Adrenal gland (tissue), 12 donors: ENCODE data around the gene ATG9A. TPM values are rescaled to one million over a fixed set of nuclear protein-coding genes. Genes with fewer than 3 reads are reported as not detected.

Experiments used
- DNase-seq, 7 donors: peaks; one replicate each; pipeline ENCODE4 v3.0.0-alpha.2; 2019 to 2020
- H3K27ac ChIP-seq, 5 donors: fragments of 200-600 bp; sonication (generic) in 4 of 5; 1 replicate in 3 of 5; 2 replicates in 2 of 5; pipeline versions ENCODE4 v1.5.1 to v1.8.0; 2016 to 2020; ENCODE audit warnings: mild to moderate bottlenecking in 1 of 5
- H3K27me3 ChIP-seq: fragments of 200-600 bp; 2 replicates; pipeline ENCODE4 v1.8.0; 2021
- H3K36me3 ChIP-seq, 2 donors: fragments of 200-600 bp; replicated peaks in 1 of 2; 1 replicate in 1 of 2; 2 replicates in 1 of 2; pipeline versions ENCODE4 v1.5.1 to v1.8.0; 2018 to 2022
- H3K4me1 ChIP-seq, 2 donors: fragments of 200-600 bp; replicated peaks in 1 of 2; 1 replicate in 1 of 2; 2 replicates in 1 of 2; pipeline versions ENCODE4 v1.5.1 to v1.8.0; 2018 to 2021
- H3K4me3 ChIP-seq, 4 donors: fragments of 200-600 bp; sonication (generic) in 3 of 4; one replicate each; pipeline ENCODE4 v1.5.1; 2016 to 2018
- H3K9me3 ChIP-seq, 3 donors: fragments of 200-600 bp; sonication (generic) in 1 of 3; replicated peaks in 1 of 3; 1 replicate in 2 of 3; 2 replicates in 1 of 3; pipeline versions ENCODE4 v1.5.1 to v1.8.0; 2016 to 2021
- POLR2A ChIP-seq, 2 donors: fragments of 450-650 bp; IDR thresholded peaks; one replicate each; pipeline ENCODE4 v1.6.1; 2017; ENCODE audit warnings: antibody characterized with exemption in 2 of 2, mild to moderate bottlenecking in 2 of 2, moderate library complexity in 1 of 2
- WGBS, 4 donors: extraction: QIAGEN DNeasy Blood & Tissue Kit in 2 of 4; methylation state at CpG; one replicate each; pipeline versions ENCODE4 v1.1.5 to v1.1.7; 2013 to 2017; 5-methylcytosine and 5-hydroxymethylcytosine counted together
- intact Hi-C, 2 donors: fragments of 100-400 bp; cut with DNase I; formaldehyde crosslinking; loops; one replicate each; pipeline versions ENCODE4 v1.14.1 to v1.15.0; 2022 to 2023
- polyA plus RNA-seq, 3 donors: library from polyadenylated mRNA; stranded (reverse); fragments of 200-250 nt in 2 of 3; fragments of 350-450 nt in 1 of 3; fragmentation: Illumina TruSeq in 1 of 3; extraction: RNeasy Lipid Tissue Mini Kit (QIAGEN cat#74804) in 1 of 3; gene quantifications; one replicate each; pipeline ENCODE4 v1.2.3, GENCODE V29; 2013 to 2014
- total RNA-seq, 9 donors: library from RNA; depleted of rRNA in 4 of 9; stranded (reverse); fragments of >200 nt in 4 of 9; fragments of 120-200 nt in 1 of 9; fragmentation: NEBNext Ultra II Directional in 1 of 9; extraction: Animal tissue kit (Norgen Biotek cat#: 25700) in 1 of 9; gene quantifications; one replicate each; pipeline versions ENCODE4 v1.1.0 to v1.2.4, GENCODE V29; 2013 to 2023
- TF ChIP-seq, protein P1 (sequence below), 6 experiments: fragments of 450-650 bp in 4 of 6; fragments of 200-600 bp in 2 of 6; sonication (generic) in 1 of 6; IDR thresholded peaks; 1 replicate in 5 of 6; 2 replicates in 1 of 6; pipeline versions ENCODE4 v1.5.1 to v1.8.0; 2016 to 2021; ENCODE audit warnings: antibody characterized with exemption in 6 of 6, mild to moderate bottlenecking in 2 of 6, moderate library complexity in 1 of 6
- donor health status: healthy with polysubstance abuse.
- donor health status: Bipolar disorder and iron deficiency.
- donor health status: DM: yes; HTN: yes; CAD: no.
- donor health status: DM: no; HTN: no; CAD: no.
- donor health status: DM: no; HTN: no; CAD: no.
- donor health status: DM: yes; HTN: yes; CAD: no.

The ATG9A gene
- total and polyA plus RNA-seq, 12 donors, result 13.0 to 73.1 (median 51.3) TPM

DNA sequence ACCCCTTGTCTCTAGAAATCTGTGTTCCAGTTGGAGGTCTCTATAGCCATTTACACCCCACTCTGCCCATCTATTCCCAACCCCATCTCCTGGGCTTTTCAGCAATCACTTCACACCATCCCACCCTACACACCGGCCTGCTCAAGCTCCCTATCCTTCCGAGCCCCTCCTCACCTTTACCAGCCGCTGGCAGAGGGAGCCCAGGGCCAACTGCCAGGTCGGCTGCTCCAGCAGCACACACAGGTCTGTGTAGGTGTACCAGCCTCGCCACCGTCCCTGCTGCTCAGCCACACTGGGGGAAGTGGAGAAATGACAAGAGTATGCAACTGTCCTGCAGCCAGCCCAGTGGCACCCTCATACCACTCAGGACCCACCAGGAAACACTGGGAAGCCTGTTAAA, 56.3 kb downstream of the ATG9A start:
- Histone ChIP-seq H3K4me3 (no peak overlapping the region), H3K36me3 (peaks cover 0 to 37% of the 10 kb centered on the region in 2 donors), H3K27ac (peak overlapping the region in 1 of 5 donors; percentile 75), H3K4me1 (peaks cover 15 to 22% of the 10 kb centered on the region in 2 donors), H3K9me3 (no peaks in the 10 kb centered on the region), H3K27me3 (no peaks in the 10 kb centered on the region)
- TF ChIP-seq, protein P1, sequence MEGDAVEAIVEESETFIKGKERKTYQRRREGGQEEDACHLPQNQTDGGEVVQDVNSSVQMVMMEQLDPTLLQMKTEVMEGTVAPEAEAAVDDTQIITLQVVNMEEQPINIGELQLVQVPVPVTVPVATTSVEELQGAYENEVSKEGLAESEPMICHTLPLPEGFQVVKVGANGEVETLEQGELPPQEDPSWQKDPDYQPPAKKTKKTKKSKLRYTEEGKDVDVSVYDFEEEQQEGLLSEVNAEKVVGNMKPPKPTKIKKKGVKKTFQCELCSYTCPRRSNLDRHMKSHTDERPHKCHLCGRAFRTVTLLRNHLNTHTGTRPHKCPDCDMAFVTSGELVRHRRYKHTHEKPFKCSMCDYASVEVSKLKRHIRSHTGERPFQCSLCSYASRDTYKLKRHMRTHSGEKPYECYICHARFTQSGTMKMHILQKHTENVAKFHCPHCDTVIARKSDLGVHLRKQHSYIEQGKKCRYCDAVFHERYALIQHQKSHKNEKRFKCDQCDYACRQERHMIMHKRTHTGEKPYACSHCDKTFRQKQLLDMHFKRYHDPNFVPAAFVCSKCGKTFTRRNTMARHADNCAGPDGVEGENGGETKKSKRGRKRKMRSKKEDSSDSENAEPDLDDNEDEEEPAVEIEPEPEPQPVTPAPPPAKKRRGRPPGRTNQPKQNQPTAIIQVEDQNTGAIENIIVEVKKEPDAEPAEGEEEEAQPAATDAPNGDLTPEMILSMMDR (IDR thresholded peaks at IDR 0.05), result no peak
- TF ChIP-seq POLR2A (IDR thresholded peaks at IDR 0.05), result no peak
- WGBS, 4 donors, result 94 to 95% (median 94%) methylated on average over 6 of the region's 6 CpGs
- intact Hi-C loops, result loop anchor here in 1 of 2 donors (5.0 kb wide), 1 partner anchor 39 kb away; no protein-coding TSS in a partner anchor
- DNase-seq, result no peak

DNA sequence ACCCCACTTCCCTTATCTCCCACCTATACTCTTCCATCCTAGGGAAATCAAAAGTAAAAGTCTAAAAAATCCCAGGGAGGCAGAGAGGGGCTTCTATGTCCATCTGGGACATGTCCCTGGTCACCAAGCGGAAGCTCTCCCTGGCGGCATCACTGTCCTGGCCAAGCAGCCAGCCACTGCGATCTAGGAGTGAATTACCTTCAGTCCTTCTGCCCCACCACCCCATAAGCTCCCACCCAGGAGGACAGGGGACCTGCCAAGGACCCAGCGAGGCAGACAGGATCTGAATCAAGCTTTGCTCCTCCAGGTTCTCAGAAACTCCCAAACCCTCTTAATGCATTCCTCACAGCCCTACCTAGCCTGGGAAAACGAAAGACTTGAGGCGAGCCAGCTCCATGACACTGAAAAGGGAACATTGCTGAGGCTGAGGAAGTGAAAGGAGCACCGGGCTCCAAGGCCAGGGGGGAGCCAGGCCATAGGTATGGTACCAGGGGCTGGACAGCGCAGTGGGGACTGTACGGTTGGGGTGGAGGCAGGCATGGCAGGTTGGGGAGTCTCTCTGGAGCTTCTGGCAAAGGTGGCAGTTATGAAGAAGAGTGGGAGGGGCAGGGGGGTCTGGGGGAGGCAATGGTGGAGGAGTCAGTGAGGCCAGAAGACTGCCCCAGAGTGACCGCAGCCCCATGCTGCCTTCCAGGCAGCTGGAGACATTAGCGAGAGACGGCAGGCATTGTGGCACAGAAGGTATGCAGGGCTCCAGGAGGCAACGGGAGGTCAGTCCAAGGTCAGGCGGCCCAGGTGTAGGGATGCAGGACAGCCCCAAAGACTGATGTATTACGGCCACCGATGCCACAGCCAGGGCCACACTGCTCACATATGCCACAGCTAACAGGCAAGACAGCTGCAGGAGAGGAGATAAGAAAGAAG, 56.9 kb downstream of the ATG9A start:
- Histone ChIP-seq H3K4me1 (peaks cover 13 to 22% of the 10 kb centered on the region in 2 donors), H3K27me3 (no peaks in the 10 kb centered on the region), H3K4me3 (no peak overlapping the region), H3K27ac (peak overlapping the region in 3 of 5 donors; percentile 62 to 85 (median 75)), H3K9me3 (no peaks in the 10 kb centered on the region), H3K36me3 (peaks cover 0 to 37% of the 10 kb centered on the region in 2 donors)
- DNase-seq, result peak in 1 of 7 donors; percentile 47
- intact Hi-C loops, result loop anchor here in 1 of 2 donors (5.0 kb wide), 1 partner anchor 40 kb away; no protein-coding TSS in a partner anchor
- WGBS, 4 donors, result 82 to 86% (median 84%) methylated on average over 15 to 16 of the region's 16 CpGs
- TF ChIP-seq POLR2A (IDR thresholded peaks at IDR 0.05), result no peak
- TF ChIP-seq, protein P1 (IDR thresholded peaks at IDR 0.05), result no peak

DNA sequence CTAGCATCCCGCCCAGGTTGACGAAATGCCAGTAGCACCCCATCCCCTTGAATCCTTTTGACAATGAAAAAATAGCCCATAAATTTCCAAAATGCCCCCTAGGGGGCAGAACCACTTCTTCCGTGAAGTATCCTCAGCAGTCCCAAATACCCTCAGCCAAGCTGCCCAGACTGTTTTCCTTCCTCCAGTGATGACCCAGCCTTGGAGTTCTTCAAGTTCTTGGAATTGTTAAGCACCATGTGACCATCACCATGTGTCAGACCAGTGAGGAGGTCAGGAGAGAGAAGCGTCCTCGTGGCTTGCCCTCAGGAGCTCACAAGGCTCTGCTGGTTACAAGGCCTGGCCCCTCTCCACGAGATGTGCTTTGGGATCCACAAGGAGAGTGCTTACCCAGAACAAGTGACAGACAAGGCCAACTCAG, 58.2 kb downstream of the ATG9A start:
- peak overlapping the region in 4 of 5 donors; percentile 62 to 85 (median 70) for H3K27ac ChIP-seq
- intact Hi-C loops, result loop anchor here in 1 of 2 donors (5.0 kb wide), 1 partner anchor 41 kb away; no protein-coding TSS in a partner anchor

More for the DNA sequence above, 58.2 kb downstream of the ATG9A start:
- TF ChIP-seq POLR2A (IDR thresholded peaks at IDR 0.05), result peak in 1 of 2 donors; percentile 53
- TF ChIP-seq, protein P1 (IDR thresholded peaks at IDR 0.05), result peak; percentile 55 to 69 (median 62)
- Histone ChIP-seq H3K4me1 (peaks cover 7 to 22% of the 10 kb centered on the region in 2 donors), H3K36me3 (peaks cover 0 to 37% of the 10 kb centered on the region in 2 donors), H3K9me3 (no peaks in the 10 kb centered on the region), H3K27me3 (no peaks in the 10 kb centered on the region), H3K4me3 (no peak overlapping the region)
- DNase-seq, result peak; percentile 61 to 89 (median 83)
- WGBS, 4 donors, result 27 to 33% (median 30%) methylated on average over 3 to 6 of the region's 6 CpGs
